HCEC 1CT (cell line): Measurements from ENCODE around the gene KCNN1.
"Not testable (repeated sequence)": the region's sequence is repeated elsewhere in the genome, so short reads cannot be mapped to it uniquely, and the experiment has no call there.

ENCODE experiments used
- DNase-seq: peaks from one replicate; pipeline ENCODE4 v3.0.0-alpha.2; 2017

KCNN1 gene

GRCh38 chr19:17969096-17969792 lies 2.3 kb downstream of the KCNN1 start:
- no peak for DNase-seq

- DNase-seq, result no peak
These were observed 5.3 kb downstream of the KCNN1 start for GRCh38 chr19:17972230-17972629.

GRCh38 chr19:17973759-17974158 lies 6.9 kb downstream of the KCNN1 start:
- no peak for DNase-seq

GRCh38 chr19:17974551-17974950 lies 7.6 kb downstream of the KCNN1 start:
- no peak for DNase-seq

GRCh38 chr19:17975032-17975431 lies 8.1 kb downstream of the KCNN1 start:
- DNase-seq, result no peak

GRCh38 chr19:17977021-17977420 lies 10.1 kb downstream of the KCNN1 start:
- DNase-seq, result no peak

- DNase-seq, result no peak
These were observed 10.6 kb downstream of the KCNN1 start for GRCh38 chr19:17977488-17977887.

- no peak for DNase-seq
These were observed 14.7 kb downstream of the KCNN1 start for GRCh38 chr19:17981611-17982010.

GRCh38 chr19:17982430-17982829 lies 15.5 kb downstream of the KCNN1 start:
- DNase-seq, result no peak

- DNase-seq, result no peak
These were observed 18.3 kb downstream of the KCNN1 start for GRCh38 chr19:17985037-17985818.

- not testable (repeated sequence) for DNase-seq
These were observed 19.7 kb downstream of the KCNN1 start for GRCh38 chr19:17986569-17986968.

GRCh38 chr19:17988161-17988560 lies 21.3 kb downstream of the KCNN1 start:
- no peak for DNase-seq

GRCh38 chr19:17989425-17990094 lies 22.7 kb downstream of the KCNN1 start:
- no peak for DNase-seq

GRCh38 chr19:17993076-17993813 lies 26.3 kb downstream of the KCNN1 start:
- DNase-seq, result no peak

- DNase-seq, result peak; percentile 49
These were observed 30.0 kb downstream of the KCNN1 start for GRCh38 chr19:17996826-17997316.

GRCh38 chr19:17997969-17998826 lies 31.3 kb downstream of the KCNN1 start:
- DNase-seq, result peak; percentile 32

GRCh38 chr19:17998827-17999150 lies 31.9 kb downstream of the KCNN1 start:
- no peak for DNase-seq

- no peak for DNase-seq
These were observed 33.0 kb downstream of the KCNN1 start for GRCh38 chr19:17999684-18000479.

- DNase-seq, result no peak
These were observed 33.6 kb downstream of the KCNN1 start for GRCh38 chr19:18000480-18000914.

GRCh38 chr19:18000915-18001776 lies 34.2 kb downstream of the KCNN1 start:
- DNase-seq, result peak; percentile 65
